GM04503 (cell line): ENCODE measurements around the gene SEBOX.

ENCODE experiments used
- DNase-seq: peaks from one replicate; pipeline ENCODE4 v3.0.0-alpha.2; 2012; ENCODE audit warnings: low read depth

The SEBOX gene

GRCh38 chr17:28394337-28395116 lies 29.5 kb upstream of the SEBOX start:
- DNase-seq: no peak

- DNase-seq: no peak
These were observed 27.5 kb upstream of the SEBOX start for GRCh38 chr17:28392491-28392890.

GRCh38 chr17:28391401-28391800 lies 26.4 kb upstream of the SEBOX start:
- no peak for DNase-seq

GRCh38 chr17:28390984-28391383 lies 26.0 kb upstream of the SEBOX start:
- no peak for DNase-seq

GRCh38 chr17:28390563-28390962 lies 25.6 kb upstream of the SEBOX start:
- DNase-seq: no peak

GRCh38 chr17:28390141-28390540 lies 25.1 kb upstream of the SEBOX start:
- DNase-seq: no peak

- no peak for DNase-seq
These were observed 23.1 kb upstream of the SEBOX start for GRCh38 chr17:28388106-28388505.

GRCh38 chr17:28386391-28386790 lies 21.4 kb upstream of the SEBOX start:
- no peak for DNase-seq

GRCh38 chr17:28385406-28385805 lies 20.4 kb upstream of the SEBOX start:
- DNase-seq: no peak

- DNase-seq: no peak
These were observed 20.0 kb upstream of the SEBOX start for GRCh38 chr17:28385037-28385400.

- DNase-seq: no peak
These were observed 19.5 kb upstream of the SEBOX start for GRCh38 chr17:28384281-28385036.

- no peak for DNase-seq
These were observed 16.3 kb upstream of the SEBOX start for GRCh38 chr17:28381141-28381825.

GRCh38 chr17:28379814-28380801 lies 15.1 kb upstream of the SEBOX start:
- DNase-seq: no peak

GRCh38 chr17:28372945-28373274 lies 7.9 kb upstream of the SEBOX start:
- DNase-seq: no peak

GRCh38 chr17:28372203-28372944 lies 7.4 kb upstream of the SEBOX start:
- no peak for DNase-seq

GRCh38 chr17:28371245-28372202 lies 6.5 kb upstream of the SEBOX start, which contains the start of gene SARM1:
Gene SARM1, plus strand, starts transcription at chr17:28371694. Its CDS starts 339 bp downstream, at chr17:28372033.
- DNase-seq: no peak

GRCh38 chr17:28370744-28371103 lies 5.7 kb upstream of the SEBOX start:
- DNase-seq: no peak

GRCh38 chr17:28370035-28370743 lies 5.2 kb upstream of the SEBOX start, which contains the start of gene VTN:
Gene VTN, minus strand, starts transcription at chr17:28370307. Its CDS starts 104 bp downstream, at chr17:28370203.
- no peak for DNase-seq

GRCh38 chr17:28369684-28370034 lies 4.7 kb upstream of the SEBOX start:
- no peak for DNase-seq
